ENCODE data around the gene ADAMTS14.
"Not testable (repeated sequence)": the region's sequence is repeated elsewhere in the genome, so short reads cannot be mapped to it uniquely, and the experiment has no call there.

Gene ADAMTS14

DNA sequence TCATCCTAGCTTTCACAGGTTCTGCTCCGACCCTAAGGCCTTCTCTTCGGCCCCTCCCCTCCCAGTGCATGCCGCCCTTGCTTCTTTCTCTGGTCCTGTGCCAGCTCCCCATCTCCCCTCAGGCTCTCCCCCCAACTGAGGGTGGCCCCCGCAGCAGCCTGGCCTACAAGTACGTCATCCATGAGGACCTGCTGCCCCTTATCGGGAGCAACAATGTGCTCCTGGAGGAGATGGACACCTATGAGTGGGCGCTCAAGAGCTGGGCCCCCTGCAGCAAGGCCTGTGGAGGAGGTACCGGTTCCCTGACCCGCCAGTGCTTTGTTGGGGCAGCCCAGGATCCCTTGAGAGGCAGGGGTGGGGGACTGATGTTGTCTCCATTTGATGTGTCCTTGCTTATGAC is 79.0 kb downstream of the ADAMTS14 start:
- no peak for DNase-seq (ENCODE audit: low read depth in 2 of 2)

DNA sequence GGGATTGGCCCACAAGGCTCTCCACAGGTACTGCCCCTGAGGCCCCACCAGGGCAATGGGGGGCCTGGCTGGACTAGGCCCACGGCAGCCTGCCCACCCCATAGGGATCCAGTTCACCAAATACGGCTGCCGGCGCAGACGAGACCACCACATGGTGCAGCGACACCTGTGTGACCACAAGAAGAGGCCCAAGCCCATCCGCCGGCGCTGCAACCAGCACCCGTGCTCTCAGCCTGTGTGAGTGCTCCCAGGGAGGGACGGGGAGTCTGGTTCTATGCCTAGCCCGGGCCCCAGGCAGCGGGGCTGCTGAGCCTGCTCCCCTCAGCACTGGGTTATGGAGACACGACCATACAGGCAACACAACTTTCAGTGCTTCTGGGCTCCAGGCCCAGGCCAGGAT is 79.7 kb downstream of the ADAMTS14 start:
- no peak for DNase-seq (ENCODE audit: low read depth in 2 of 2)

DNA sequence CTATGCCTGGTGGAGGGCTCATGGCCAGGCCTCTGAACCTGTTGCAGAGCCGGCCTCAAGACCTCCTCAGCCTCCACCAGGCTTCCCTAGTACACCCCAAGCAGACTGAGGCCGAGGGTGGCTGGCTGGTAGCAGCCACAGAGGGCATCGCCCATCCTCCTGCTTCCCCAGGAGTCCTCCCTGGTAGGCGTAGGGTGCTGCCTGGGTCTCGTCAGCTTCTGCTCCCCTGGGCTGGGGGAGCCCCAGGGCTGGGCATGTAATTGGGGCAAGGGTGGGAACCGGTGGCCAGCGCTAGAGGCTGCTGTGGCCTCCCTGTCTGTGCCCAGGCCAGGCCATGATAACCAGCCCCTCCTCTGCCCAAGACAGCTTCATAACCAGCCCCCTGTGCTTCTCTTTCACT is 80.3 kb downstream of the ADAMTS14 start:
- no peak for DNase-seq (ENCODE audit: low read depth in 2 of 2)

DNA sequence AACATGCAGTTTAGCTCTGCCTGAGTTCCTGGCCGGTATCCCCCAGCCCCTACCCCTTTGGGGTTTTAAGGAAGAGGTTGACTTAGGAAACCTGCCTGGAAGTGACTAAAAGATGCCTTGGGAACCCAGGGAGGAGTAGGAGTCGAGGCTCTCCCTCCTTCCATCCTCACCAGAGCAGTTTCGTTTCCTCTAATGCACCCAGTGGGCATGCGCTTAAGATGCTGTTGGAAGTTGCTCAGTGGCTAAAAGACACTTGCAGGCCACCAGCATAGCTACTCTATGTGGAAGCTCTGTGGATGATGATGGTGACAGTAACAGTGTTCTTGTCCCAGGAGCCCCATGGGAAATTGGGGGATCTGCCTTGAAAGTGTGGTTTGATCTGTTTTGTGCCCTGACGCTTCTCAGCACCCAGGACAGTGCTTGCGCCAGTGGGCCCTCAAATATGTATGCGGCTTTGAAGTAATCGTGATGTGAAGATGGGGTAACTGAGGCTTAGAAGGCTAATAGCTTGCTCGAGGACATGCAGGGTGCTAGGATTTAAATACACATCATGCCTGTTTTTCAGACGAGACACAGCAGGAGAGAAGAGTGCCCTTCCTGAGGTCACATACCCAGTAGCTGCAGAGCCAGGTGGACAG is 80.8 kb downstream of the ADAMTS14 start:
- no peak for DNase-seq (ENCODE audit: low read depth in 2 of 2)

DNA sequence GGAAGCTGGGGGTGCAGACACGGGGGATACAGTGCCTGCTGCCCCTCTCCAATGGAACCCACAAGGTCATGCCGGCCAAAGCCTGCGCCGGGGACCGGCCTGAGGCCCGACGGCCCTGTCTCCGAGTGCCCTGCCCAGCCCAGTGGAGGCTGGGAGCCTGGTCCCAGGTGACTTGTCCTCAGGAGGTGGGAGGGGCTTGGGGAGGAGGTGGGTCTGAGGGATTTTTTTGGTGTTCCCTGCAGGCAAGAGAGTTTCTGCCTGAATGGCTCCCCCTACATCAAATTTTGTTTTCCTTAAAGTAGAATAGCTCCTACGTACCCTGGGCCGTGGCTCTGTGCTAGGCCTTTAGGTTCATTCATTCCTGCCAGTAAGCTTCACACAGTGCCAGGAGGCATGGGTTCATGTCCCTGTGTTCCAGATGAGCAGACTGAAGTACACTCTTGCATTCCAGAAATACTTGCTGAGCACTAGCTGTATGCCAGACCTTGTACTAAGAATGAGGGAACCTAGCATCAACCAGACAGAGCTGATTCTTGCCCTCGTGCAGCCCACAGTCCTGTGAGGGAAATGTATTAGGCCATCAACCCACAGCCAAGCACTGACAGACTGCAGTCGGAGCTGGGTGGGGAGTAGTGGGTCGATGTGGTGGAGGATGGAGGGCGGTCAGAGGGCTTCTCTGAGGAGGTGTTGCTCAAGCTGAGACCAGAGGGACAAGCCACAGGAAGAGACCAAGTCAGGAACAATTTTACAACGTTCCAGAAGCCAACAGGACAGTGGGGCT is 81.7 kb downstream of the ADAMTS14 start:
- DNase-seq (ENCODE audit: low read depth in 2 of 2), result no peak

DNA sequence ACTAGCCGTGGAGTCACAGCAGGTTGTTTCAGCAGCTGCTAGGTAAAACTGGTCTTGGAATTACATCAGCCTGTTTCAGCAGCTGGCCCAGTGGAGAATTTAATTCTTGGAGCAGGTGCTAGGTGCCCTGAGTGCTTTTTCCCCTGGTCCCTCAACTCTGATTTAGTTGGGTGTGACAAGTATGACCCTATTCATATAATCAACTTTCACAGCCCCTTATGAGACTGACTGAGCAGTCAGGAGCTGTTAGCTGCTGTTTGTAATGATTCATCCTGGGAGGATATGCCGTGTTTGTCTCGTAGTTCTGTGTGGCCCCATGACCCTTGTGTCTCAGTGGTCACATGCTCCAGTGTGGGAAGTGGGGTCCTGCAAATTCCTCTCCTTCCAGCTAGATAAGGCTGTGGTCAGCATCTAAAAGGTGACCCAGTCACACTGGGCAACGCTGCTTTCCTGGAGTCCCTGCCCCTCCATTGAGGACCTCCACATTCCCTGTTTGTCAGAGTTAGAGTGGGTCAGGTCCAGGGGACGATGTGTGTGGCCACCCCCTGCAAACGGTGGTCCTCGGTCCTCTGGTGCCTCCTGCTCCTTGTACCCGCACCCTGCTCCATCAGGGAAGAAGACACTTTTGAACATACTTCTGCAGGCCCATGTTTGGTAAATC is 84.5 kb downstream of the ADAMTS14 start:
- DNase-seq (ENCODE audit: low read depth in 2 of 2), result no peak

DNA sequence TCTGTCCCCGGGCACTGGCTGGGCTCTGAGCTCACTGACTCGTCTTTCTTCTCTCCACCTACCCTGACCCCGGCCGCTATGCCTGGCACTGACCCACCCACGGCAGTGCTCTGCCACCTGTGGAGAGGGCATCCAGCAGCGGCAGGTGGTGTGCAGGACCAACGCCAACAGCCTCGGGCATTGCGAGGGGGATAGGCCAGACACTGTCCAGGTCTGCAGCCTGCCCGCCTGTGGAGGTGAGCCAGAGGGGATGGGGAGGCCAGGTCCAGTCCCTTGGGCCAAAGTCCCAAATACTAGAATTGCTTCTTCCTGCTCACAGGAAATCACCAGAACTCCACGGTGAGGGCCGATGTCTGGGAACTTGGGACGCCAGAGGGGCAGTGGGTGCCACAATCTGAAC is 85.5 kb downstream of the ADAMTS14 start:
- DNase-seq (ENCODE audit: low read depth in 2 of 2), result no peak

DNA sequence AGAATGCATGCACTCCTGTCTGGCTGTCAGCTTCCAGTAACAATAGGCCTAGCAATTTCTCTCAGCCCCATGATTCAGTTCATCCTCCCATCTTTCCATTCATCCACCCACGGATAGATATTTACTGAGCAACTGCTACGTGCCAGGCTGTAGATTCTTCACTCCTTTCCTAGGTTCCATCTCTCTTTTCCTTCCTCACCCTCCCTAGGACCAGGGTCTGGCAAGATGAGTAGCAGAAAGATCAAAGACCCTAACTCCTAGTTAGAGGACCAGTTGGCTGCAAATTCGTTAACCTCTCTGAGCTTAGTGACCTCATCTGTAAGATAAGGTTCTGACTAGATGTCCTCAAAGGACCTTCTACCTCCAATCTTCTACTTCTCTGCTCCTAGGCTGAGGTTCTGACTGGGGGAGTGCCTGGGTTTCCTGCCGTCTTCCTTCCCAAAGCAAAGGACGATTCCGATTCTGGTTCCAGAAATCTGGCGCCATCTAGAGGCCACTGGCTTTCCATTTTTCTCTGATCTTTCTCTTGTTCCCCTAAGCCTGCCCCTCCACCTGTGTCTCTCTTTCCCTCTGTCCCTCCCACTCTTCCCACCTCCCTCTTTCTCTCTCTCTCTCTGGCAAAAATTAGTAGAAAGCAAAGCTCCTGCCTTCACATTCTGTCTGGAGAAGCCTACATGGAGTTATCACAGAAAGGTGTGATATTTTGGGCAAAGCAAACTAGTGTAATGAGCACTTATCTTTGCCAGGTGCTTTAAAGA is 86.6 kb downstream of the ADAMTS14 start:
- peak; percentile 42 to 65 for DNase-seq (ENCODE audit: low read depth in 2 of 2)

DNA sequence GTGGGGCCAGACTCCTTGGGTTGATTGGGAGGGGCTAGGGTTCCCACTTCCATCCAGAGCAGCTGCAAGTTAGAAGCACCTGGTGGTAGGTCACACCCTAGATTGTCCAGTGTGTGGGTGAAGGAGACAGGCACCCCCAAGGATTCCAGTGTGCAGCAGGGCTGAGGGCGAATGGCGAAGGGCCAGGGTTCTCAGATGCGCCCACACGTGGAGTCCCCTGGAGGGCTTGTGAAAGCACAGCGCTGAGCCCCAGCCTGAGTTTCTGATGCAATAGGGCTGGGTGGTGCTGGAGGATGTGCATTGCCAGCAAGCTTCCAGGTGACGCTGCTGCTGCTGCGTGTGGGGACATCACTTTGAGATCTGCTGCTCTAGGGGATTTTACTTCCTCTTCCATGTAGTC is 87.5 kb downstream of the ADAMTS14 start:
- no peak for DNase-seq (ENCODE audit: low read depth in 2 of 2)

DNA sequence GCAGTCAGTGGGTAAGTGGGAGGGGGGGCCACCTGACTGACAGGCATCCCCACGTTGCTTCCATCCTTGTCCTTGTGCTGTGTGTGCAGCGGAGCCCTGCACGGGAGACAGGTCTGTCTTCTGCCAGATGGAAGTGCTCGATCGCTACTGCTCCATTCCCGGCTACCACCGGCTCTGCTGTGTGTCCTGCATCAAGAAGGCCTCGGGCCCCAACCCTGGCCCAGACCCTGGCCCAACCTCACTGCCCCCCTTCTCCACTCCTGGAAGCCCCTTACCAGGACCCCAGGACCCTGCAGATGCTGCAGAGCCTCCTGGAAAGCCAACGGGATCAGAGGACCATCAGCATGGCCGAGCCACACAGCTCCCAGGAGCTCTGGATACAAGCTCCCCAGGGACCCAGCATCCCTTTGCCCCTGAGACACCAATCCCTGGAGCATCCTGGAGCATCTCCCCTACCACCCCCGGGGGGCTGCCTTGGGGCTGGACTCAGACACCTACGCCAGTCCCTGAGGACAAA is 88.0 kb downstream of the ADAMTS14 start:
- DNase-seq (ENCODE audit: low read depth in 2 of 2), result no peak

DNA sequence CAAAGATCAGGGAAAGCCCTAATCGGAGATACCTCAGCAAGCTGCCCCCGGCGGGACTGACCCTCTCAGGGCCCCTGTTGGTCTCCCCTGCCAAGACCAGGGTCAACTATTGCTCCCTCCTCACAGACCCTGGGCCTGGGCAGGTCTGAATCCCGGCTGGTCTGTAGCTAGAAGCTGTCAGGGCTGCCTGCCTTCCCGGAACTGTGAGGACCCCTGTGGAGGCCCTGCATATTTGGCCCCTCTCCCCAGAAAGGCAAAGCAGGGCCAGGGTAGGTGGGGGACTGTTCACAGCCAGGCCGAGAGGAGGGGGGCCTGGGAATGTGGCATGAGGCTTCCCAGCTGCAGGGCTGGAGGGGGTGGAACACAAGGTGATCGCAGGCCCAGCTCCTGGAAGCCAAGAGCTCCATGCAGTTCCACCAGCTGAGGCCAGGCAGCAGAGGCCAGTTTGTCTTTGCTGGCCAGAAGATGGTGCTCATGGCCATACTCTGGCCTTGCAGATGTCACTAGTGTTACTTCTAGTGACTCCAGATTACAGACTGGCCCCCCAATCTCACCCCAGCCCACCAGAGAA is 88.8 kb downstream of the ADAMTS14 start:
- no peak for DNase-seq (ENCODE audit: low read depth in 2 of 2)

DNA sequence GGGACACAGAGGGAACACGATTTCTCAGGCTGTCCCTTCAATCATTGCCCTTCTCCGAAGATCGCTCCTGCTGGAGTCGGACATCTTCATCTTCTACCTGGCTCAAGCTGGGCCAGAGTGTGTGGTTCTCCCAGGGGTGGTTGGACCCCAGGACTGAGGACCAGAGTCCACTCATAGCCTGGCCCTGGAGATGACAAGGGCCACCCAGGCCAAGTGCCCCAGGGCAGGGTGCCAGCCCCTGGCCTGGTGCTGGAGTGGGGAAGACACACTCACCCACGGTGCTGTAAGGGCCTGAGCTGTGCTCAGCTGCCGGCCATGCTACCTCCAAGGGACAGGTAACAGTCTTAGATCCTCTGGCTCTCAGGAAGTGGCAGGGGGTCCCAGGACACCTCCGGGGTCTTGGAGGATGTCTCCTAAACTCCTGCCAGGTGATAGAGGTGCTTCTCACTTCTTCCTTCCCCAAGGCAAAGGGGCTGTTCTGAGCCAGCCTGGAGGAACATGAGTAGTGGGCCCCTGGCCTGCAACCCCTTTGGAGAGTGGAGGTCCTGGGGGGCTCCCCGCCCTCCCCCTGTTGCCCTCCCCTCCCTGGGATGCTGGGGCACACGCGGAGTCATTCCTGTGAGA is 89.5 kb downstream of the ADAMTS14 start:
- no peak for DNase-seq (ENCODE audit: low read depth in 2 of 2)

DNA sequence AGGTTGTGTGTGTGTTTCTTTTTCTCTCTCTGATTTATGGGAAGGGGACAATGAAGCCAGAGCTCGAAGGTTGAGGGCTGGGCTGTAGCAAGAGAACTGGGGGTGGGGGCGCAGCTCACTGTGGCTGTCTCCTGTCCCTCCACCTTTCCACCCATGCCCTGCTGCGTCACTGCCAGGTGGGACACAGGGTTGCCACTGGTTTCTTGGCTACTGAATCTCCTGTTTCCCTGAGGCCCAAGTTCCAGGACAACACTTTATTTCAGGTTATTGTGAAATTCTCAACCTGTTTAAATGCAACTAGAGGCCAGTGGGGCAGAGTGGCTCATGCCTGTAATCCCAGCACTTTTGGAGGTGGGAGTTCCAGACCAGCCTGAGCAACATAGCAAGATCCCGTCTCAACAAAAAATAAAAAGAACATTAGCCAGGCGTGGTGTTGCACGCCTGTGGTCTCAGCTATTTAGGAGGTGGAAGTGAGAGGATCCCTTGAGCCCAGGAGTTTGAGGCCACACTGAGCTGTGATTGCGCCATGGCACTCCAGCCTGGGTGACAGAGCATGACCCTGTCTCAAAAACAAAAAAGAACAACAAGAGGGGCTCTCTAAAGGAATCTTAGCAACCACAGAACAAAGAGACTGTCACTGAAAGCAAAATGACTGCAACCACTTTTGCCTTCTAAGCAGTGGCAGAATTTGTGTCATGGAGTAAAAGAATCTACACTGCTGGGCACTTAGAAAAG is 90.3 kb downstream of the ADAMTS14 start:
- no peak for DNase-seq (ENCODE audit: low read depth in 2 of 2)

DNA sequence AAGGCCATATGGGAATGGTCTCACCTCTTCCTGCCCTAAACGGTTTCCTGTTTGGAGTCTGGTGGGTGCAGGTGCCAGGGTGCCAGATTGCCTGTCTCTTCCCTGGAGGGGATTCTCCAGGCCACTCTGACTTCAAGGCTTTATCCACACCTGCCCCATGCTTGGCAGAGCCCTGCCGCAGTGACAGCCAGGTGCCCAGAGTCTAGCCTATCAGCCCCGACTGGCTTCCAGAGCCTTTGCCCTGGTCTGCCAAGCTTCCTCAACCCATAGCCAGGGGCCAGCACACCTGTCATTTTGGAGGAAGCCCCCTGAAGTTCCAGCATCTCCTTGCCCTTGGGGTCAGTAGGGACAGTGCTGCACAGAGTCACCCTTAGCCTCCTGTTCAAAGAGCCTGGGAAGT is 91.3 kb downstream of the ADAMTS14 start:
- DNase-seq (ENCODE audit: low read depth in 2 of 2), result no peak

DNA sequence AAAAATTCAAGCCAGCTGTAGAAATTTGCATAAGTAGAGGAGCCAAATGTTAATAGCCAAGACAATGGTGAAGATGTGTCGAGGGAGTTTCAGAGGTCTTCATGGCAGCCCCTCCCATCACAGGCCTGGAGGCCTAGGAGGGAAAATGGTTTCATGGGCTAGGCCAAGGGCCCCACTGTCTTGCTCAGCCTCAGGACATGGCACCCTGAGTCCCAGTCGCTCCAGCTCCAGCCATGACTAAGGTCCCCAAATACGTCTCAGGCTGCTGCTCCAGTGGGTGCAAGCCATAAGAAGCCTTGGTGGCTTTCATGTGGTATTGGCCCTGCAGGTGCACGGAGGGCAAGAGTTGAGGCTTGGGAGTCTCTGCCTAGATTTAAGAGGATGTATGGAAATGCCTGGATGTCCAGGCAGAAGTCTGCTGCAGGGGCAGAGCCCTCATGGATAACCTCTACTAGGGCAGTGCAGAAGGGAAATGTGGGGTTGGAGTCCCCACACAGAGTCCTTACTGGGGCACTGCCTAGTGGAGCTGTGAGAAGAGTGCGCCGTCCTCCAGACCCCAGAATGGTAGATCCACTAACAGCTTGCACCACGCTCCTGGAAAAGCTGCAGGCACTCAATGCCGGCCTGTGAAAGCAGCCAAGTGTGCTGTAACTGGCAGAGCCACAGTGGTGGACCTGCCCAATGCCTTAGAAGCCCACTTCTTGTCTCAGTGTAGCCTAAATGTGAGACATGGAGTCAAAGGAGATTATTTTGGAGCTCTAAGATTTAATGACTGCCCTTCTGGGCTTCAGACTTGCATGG is 93.7 kb downstream of the ADAMTS14 start:
- DNase-seq (ENCODE audit: low read depth in 2 of 2), result no peak

DNA sequence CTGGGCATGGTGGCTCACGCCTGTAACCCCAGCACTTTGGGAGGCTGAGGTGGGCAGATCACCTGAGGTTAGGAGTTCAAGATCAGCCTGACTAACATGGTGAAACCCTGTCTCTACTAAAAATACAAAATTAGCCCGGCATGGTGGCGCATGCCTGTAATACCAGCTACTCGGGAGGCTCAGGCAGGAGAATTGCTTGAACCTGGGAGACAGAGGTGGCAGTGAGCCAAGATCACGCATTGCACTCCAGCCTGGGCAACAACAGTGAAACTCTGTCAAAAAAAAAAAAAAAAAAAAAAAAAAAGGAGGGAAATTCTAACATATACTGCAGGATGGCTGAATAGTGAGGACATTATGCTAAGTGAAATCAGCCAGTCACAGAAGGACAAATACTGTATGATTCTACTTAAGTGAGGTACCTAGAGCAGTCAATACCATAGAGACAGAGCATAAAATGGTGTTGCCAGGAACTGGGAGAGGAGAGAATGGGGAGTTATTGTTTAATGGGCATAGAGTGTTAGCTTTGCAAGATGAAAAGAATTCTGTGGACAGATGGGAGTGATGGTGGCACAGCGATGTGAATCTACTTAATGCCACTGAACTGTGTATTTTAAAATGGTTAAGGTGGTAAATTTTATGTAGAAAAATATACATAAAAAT is 95.8 kb downstream of the ADAMTS14 start:
- not testable (repeated sequence) for DNase-seq (ENCODE audit: low read depth in 2 of 2)

DNA sequence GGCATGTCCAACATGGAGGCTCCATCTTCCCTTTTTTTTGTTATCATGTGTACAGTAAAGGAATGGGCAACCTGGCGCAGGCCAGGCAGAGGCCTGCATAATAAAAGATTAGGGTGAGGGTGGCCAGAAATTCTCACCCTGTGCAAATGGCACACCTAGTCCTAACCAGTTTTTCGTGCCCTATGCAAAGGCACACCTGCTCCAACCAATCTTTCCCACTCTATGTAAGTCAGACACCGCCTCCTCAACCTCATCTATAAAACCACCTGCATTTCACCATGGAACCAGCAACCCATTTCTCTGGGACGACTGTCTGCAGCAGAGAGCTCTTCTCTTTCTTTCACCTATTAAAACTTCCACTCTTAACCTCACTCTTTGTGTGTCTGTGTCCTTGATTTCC is 96.8 kb downstream of the ADAMTS14 start:
- no peak for DNase-seq (ENCODE audit: low read depth in 2 of 2)

DNA sequence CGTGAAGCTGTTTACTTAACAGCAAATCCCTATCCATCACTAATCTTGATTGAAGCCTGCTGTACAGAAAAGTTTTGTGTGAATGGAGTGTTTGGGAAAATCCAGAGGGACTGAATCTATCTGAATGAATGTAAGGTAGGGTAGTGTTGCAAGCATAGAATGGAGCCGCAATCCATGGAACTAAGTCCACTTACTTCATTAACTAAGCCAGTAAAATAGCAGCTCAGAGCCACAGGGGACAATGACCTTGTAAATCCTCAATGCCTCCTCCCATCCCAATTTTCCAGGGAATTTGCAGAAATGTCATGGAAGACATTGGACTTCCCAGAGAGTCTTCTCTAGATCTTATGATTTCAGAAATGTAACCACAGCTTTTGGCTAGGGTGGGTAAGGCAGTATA is 97.7 kb downstream of the ADAMTS14 start:
- DNase-seq (ENCODE audit: low read depth in 2 of 2), result no peak

DNA sequence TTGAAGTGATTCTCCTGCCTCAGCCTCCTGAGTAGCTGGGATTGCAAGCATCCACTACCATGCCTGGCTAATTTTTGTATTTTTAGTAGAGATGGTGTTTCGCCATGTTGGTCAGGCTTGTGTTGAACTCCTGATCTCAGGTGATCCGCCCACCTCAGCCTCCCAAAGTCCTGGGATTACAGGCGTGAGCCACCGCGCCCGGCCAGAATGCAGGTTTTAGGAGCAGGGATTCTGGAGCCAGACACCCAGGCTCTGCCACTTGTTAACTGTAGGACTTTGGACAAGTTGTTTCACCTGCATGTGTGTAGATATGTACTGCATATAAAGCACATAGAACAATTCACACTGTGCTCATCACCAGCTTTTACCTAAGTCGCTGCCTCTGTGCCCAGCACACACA is 98.2 kb downstream of the ADAMTS14 start:
- not testable (repeated sequence) for DNase-seq (ENCODE audit: low read depth in 2 of 2)
